SJSA1 (cell line): Measurements from ENCODE around the gene PRSS50. TPM values are rescaled to one million over a fixed set of nuclear protein-coding genes. Genes with fewer than 3 reads are reported as not detected.
A peak's percentile ranks its signal among the peaks of the same experiment; 100 is the strongest.
"Not testable (repeated sequence)": the region's sequence is repeated elsewhere in the genome, so short reads cannot be mapped to it uniquely, and the experiment has no call there.

ENCODE experiments used
- DNase-seq, 2 experiments: peaks; one replicate each; pipeline ENCODE4 v3.0.0-alpha.2; 2015 to 2020; ENCODE audit warnings: low spot score in 2 of 2, low read depth in 1 of 2
- H3K27ac ChIP-seq: fragments of 250-450 bp; sonication (Bioruptor Pico); 2 replicates; pipeline ENCODE4 v1.5.1; 2020; ENCODE audit warnings: mild to moderate bottlenecking, moderate library complexity
- H3K27me3 ChIP-seq: fragments of 250-450 bp; sonication (Bioruptor Pico); replicated peaks from 2 replicates; pipeline ENCODE4 v1.5.1; 2020; ENCODE audit warnings: mild to moderate bottlenecking, moderate library complexity
- H3K36me3 ChIP-seq: fragments of 250-450 bp; sonication (Bioruptor Pico); 2 replicates; pipeline ENCODE4 v1.5.1; 2020; ENCODE audit warnings: mild to moderate bottlenecking
- H3K4me1 ChIP-seq: fragments of 250-450 bp; sonication (Bioruptor Pico); replicated peaks from 2 replicates; pipeline ENCODE4 v1.6.1; 2021; ENCODE audit warnings: mild to moderate bottlenecking
- H3K4me3 ChIP-seq: fragments of 250-450 bp; sonication (Bioruptor Pico); 2 replicates; pipeline ENCODE4 v1.5.1; 2020; ENCODE audit warnings: mild to moderate bottlenecking
- H3K9me3 ChIP-seq: fragments of 250-450 bp; sonication (Bioruptor Pico); replicated peaks from 2 replicates; pipeline ENCODE4 v1.5.1; 2020; ENCODE audit warnings: mild to moderate bottlenecking
- total RNA-seq: library from RNA; depleted of rRNA; stranded (reverse); fragments of >200 nt; shearing (Covaris generic); gene quantifications from 2 replicates; pipeline ENCODE4 v1.2.3, GENCODE V29; 2014; rRNA removed

Gene PRSS50
- total RNA-seq, result not detected in 2 replicates

- DNase-seq, result peak in 1 of 2 experiments; percentile 43
- Histone ChIP-seq H3K4me3 (no peak within 1 kb of the TSS), H3K27ac (no peak within 1 kb of the TSS), H3K36me3 (no peaks in the 10 kb centered on the region), H3K4me1 (no peaks in the 10 kb centered on the region), H3K27me3 (no peaks in the 10 kb centered on the region), H3K9me3 (no peaks in the 10 kb centered on the region)
Observed at GRCh38 chr3:46717447-46718231, at the start of gene PRSS50. TSS of gene PRSS50 (minus strand) at chr3:46717869. CDS start at chr3:46717824, 45 bp downstream.

GRCh38 chr3:46764206-46764605 lies 46.5 kb upstream of the PRSS50 start:
- Histone ChIP-seq H3K4me3 (no peak overlapping the region), H3K36me3 (no peaks in the 10 kb centered on the region), H3K27ac (no peak overlapping the region), H3K27me3 (no peaks in the 10 kb centered on the region), H3K4me1 (no peaks in the 10 kb centered on the region), H3K9me3 (no peaks in the 10 kb centered on the region)
- DNase-seq, result no peak

- Histone ChIP-seq H3K4me3 (no peak overlapping the region), H3K4me1 (no peaks in the 10 kb centered on the region), H3K9me3 (no peaks in the 10 kb centered on the region), H3K36me3 (no peaks in the 10 kb centered on the region), H3K27ac (no peak overlapping the region), H3K27me3 (no peaks in the 10 kb centered on the region)
- no peak for DNase-seq
Observed at GRCh38 chr3:46763178-46763577, 45.5 kb upstream of the PRSS50 start.

- no peak for DNase-seq
- Histone ChIP-seq H3K36me3 (no peaks in the 10 kb centered on the region), H3K4me3 (no peak overlapping the region), H3K27ac (no peak overlapping the region), H3K27me3 (no peaks in the 10 kb centered on the region), H3K9me3 (no peaks in the 10 kb centered on the region), H3K4me1 (no peaks in the 10 kb centered on the region)
Observed at GRCh38 chr3:46759239-46760167, 41.8 kb upstream of the PRSS50 start.

GRCh38 chr3:46756642-46757041 lies 39.0 kb upstream of the PRSS50 start:
- H3K27ac ChIP-seq, result no peak overlapping the region
- no peaks in the 10 kb centered on the region for H3K9me3 ChIP-seq
- no peak for DNase-seq
- no peak overlapping the region for H3K4me3 ChIP-seq
- H3K4me1 ChIP-seq, result no peaks in the 10 kb centered on the region
- no peaks in the 10 kb centered on the region for H3K36me3 ChIP-seq
- H3K27me3 ChIP-seq, result no peaks in the 10 kb centered on the region

GRCh38 chr3:46755646-46756045 lies 38.0 kb upstream of the PRSS50 start:
- H3K27ac ChIP-seq, result no peak overlapping the region
- no peaks in the 10 kb centered on the region for H3K4me1 ChIP-seq
- no peak overlapping the region for H3K4me3 ChIP-seq
- H3K27me3 ChIP-seq, result no peaks in the 10 kb centered on the region
- H3K9me3 ChIP-seq, result no peaks in the 10 kb centered on the region
- no peak for DNase-seq
- no peaks in the 10 kb centered on the region for H3K36me3 ChIP-seq

GRCh38 chr3:46753127-46753526 lies 35.5 kb upstream of the PRSS50 start:
- DNase-seq, H3K4me1 ChIP-seq, H3K36me3 ChIP-seq, H3K9me3 ChIP-seq, H3K27ac ChIP-seq, H3K4me3 ChIP-seq, H3K27me3 ChIP-seq: not testable (repeated sequence)

- Histone ChIP-seq H3K27me3 (no peaks in the 10 kb centered on the region), H3K9me3 (no peaks in the 10 kb centered on the region), H3K4me3 (no peak overlapping the region), H3K4me1 (no peaks in the 10 kb centered on the region), H3K27ac (no peak overlapping the region), H3K36me3 (no peaks in the 10 kb centered on the region)
- no peak for DNase-seq
Observed at GRCh38 chr3:46750555-46751038, 32.9 kb upstream of the PRSS50 start.

GRCh38 chr3:46749129-46749528 lies 31.5 kb upstream of the PRSS50 start:
- no peaks in the 10 kb centered on the region for H3K9me3 ChIP-seq
- H3K36me3 ChIP-seq, result no peaks in the 10 kb centered on the region
- H3K27ac ChIP-seq, result no peak overlapping the region
- DNase-seq, result no peak
- H3K4me3 ChIP-seq, result no peak overlapping the region
- no peaks in the 10 kb centered on the region for H3K27me3 ChIP-seq
- H3K4me1 ChIP-seq, result no peaks in the 10 kb centered on the region

GRCh38 chr3:46748170-46748569 lies 30.5 kb upstream of the PRSS50 start:
- no peak overlapping the region for H3K27ac ChIP-seq
- DNase-seq, result no peak
- H3K27me3 ChIP-seq, result no peaks in the 10 kb centered on the region
- H3K36me3 ChIP-seq, result no peaks in the 10 kb centered on the region
- H3K4me3 ChIP-seq, result no peak overlapping the region
- no peaks in the 10 kb centered on the region for H3K4me1 ChIP-seq
- no peaks in the 10 kb centered on the region for H3K9me3 ChIP-seq

GRCh38 chr3:46746711-46747110 lies 29.0 kb upstream of the PRSS50 start:
- H3K4me3 ChIP-seq, result no peak overlapping the region
- no peaks in the 10 kb centered on the region for H3K4me1 ChIP-seq
- H3K9me3 ChIP-seq, result no peaks in the 10 kb centered on the region
- no peaks in the 10 kb centered on the region for H3K36me3 ChIP-seq
- DNase-seq, result no peak
- no peak overlapping the region for H3K27ac ChIP-seq
- no peaks in the 10 kb centered on the region for H3K27me3 ChIP-seq

GRCh38 chr3:46742992-46743585 lies 25.4 kb upstream of the PRSS50 start:
- H3K36me3 ChIP-seq, result no peaks in the 10 kb centered on the region
- peaks cover 5% of the 10 kb centered on the region; the same call in 1 of the 2 replicates for H3K27me3 ChIP-seq
- no peaks in the 10 kb centered on the region for H3K9me3 ChIP-seq
- H3K27ac ChIP-seq, result no peak overlapping the region
- no peaks in the 10 kb centered on the region for H3K4me1 ChIP-seq
- DNase-seq, result no peak
- no peak overlapping the region for H3K4me3 ChIP-seq

- not testable (repeated sequence) for H3K27me3 ChIP-seq, H3K27ac ChIP-seq, H3K4me1 ChIP-seq, DNase-seq, H3K9me3 ChIP-seq, H3K36me3 ChIP-seq, H3K4me3 ChIP-seq
Observed at GRCh38 chr3:46739565-46739964, 21.9 kb upstream of the PRSS50 start.
